ENCODE measurements around the gene ZNF273.
"Not testable (repeated sequence)": the region's sequence is repeated elsewhere in the genome, so short reads cannot be mapped to it uniquely, and the experiment has no call there.

ZNF273 gene

DNA sequence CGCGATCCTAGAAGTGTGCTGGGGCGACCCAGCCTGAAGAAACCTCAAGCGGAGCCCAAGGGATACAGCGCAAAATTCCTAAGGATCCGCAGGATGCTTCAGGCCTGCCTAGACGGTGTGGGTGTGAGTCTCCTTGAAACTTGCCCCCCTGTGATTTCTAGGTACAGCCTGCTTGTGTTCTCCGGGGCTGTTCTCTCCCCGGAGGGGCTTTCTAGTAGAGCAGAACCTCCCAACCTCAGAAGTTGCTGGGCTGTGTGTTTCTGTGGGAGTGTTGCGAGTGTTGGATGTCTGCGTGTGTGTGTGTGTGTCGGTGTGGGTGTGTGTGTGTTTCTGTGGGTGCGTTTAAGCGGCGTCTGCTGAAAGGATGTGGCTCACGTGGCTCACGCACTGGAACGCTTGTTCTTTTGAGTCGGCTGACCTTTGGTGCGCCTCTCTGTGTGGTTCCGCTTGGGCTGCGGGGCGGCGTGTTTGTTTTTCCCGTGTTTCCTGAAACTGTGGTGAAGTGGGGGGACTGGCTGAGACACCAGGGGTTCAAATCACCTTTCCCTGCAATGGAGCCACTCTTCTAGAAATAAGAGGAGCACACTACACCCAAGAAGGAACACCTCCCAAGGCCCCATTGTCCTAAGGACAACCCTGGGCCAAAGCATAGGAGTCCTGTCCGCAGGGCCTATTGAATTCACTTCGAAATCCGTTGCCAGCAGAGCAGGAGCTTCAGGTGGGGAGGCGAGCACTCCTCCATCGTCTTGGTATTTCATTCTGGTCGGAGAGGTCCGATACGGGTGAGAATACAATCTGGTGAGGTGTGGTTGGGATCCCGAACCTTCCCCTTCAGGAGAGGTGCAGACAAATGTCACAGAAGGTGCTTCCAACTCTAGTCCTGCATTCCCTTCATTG is 25.1 kb upstream of the ZNF273 start:
- no peak for DNase-seq

GRCh38 chr7:64878684-64879083 is 24.4 kb upstream of the ZNF273 start:
- DNase-seq = no peak

DNA sequence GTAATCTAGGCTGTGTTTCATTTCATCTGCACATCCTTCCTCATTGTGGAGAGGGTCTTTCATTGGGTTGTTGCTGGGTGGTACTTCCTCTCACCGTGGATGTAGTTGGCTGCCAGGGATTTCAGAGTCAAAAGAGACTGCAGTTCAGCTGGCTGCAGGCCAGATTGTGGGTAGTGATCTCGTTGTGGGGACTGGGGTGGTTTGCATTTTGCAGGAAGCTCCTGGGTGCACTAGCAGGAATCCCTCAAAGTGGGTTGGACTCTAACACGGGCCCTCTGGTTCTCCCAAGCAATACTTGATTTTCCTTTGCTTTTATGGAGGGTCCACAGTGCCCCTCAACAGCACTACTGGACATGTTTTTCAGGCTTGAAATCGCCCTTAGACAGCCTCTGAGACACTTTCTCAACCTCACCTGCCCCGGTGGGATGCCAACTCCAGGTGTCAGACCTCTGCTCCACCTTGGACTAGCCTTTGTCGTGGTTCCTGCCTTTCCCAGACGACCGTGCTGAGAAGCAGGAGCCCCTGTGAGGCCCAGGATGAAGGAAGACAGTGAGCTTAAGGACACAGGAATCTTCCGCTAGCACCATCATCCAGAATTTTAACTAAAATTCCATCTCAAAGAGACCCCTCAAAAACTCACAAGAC is 23.9 kb upstream of the ZNF273 start:
- DNase-seq = no peak

DNA sequence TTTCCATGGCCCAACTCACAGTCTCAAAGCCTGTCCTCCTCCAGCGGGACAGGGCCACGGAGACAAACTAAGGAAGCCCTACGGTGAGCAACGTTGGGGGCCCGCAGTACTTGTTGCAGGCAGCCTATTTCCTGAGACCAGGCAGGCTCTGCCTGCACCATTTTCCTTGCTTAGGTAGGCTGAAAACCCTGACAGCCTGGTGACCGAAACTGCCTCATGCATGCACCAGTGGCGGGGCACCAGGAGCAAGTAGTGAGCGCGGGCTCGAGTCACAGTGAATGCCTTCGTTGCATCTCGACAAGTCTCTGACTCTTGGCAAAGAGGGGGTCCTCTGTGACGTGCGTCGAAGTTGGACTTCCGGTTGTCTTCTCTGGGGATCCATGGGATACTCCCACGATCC is 23.3 kb upstream of the ZNF273 start:
- DNase-seq = no peak

DNA sequence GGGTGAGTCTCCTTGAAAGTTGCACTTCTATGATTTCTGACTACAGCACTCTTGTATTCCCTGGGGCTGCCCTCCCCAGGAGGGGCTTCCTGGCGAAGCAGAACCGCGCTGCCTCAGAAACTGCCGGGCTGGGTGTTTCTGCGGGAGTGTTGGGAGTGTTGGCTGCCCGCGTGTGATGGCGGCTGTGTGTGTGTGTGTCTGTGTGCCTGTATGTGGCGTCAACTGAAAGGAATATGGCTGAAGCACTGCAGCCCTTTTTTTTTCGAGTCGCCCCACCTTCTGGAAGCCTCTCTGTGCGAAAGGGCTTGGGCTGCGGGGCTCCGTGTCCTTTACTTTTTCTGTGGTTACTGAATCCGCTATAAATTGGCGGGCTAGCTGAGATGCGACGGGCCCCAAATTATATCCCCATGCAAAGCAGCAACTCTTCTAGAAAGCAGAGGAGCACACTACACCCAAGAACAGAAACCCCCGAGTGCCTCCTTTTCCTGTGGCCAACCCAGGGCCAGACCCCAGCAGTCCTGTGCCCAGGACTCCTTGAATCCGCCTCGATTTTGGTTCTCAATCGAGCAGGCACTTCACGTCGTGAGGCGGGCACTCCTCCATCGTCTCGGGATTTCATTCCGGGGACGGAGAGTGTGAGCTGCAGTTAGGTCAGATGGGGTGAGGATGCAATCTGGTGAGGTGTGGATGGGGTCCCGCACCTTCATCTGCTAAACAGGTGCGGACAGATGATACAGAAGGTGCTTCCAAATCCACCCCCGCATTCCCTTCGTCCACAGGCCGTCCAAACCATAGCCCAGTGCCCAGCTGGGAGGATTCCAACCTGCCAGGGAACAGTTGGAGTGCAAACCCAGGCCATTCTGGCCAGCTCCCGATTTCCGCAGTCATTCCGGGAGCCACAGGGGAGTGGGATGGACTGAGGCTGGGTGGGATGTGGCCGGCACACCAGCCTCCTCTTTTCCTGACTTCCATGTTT is 22.5 kb upstream of the ZNF273 start:
- DNase-seq = no peak

DNA sequence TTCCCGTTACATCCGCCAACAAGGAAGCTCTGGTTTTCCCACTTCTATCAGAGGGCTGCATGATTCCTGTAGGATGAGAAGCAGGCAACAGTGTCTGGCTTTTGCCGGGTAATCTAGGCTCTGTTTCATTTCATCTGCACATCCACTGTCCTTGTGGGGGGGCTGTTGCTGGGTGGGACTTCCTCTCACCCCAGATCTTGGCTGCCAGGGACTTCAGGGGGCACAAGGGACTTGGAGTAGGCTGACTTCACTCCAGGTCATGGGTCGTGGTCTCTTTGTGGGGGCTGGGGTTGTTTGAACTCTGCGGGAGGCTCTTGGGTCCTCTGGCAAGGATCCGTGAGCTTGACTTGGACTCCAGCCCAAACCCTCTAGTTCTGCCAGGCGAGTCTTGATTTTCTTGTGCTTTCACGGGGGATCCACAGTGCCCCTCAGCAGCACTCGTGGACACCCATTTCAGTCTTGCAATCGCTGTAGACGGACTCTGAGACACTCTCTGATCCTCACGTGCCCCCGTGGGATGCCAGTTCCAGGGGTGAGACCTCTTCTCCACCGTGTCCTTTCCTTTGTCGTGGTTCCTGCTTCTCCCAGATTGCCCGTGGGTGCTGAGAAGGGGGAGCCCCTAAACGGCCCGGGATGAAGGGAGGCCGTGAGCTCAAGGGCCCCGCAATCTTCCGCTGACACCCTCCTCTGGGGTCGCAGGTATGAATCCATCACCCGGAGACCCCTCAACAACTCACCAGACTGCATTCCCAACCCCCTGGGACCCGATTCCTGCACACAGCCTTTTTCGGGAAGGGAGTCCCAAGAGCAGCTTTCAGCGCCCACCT is 21.4 kb upstream of the ZNF273 start:
- DNase-seq = no peak

GRCh38 chr7:64882341-64883112 is 20.5 kb upstream of the ZNF273 start:
- DNase-seq = no peak

DNA sequence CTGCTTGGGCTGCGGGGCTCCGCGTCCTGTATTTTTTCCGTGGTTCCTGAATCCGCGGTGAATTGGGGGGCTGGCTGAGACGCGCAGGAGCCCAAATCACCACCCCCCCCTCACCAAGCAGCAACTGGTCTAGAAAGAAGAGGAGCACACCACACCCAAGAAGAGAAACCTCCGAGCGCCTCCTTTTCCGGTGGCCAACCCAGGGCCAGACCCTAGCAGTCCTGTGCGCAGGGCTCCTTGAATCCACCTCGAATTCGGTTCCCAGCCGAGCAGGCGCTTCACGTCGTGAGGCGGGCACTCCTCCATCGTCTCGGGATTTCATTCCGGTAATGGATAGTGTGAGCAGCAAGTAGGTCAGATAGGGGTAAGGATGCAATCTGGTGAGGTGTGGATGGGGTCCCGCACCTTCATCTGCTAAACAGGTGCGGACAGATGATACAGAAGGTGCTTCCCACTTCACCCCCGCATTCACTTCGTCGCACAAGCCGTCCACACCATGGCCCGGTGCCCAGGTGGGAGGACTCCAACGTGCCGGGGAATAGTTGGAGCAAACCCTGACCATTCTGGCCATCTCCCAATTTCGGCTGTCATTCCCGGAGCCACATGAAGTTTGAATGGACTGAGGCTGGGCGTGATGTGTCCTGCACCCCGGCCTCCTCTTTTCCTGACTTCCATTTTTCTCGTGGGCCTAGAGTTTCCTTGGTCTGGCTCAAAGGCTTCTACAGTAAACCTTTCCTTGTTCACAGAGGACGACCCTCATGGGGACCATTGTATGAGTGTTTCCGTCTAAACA is 19.8 kb upstream of the ZNF273 start:
- no peak for DNase-seq

DNA sequence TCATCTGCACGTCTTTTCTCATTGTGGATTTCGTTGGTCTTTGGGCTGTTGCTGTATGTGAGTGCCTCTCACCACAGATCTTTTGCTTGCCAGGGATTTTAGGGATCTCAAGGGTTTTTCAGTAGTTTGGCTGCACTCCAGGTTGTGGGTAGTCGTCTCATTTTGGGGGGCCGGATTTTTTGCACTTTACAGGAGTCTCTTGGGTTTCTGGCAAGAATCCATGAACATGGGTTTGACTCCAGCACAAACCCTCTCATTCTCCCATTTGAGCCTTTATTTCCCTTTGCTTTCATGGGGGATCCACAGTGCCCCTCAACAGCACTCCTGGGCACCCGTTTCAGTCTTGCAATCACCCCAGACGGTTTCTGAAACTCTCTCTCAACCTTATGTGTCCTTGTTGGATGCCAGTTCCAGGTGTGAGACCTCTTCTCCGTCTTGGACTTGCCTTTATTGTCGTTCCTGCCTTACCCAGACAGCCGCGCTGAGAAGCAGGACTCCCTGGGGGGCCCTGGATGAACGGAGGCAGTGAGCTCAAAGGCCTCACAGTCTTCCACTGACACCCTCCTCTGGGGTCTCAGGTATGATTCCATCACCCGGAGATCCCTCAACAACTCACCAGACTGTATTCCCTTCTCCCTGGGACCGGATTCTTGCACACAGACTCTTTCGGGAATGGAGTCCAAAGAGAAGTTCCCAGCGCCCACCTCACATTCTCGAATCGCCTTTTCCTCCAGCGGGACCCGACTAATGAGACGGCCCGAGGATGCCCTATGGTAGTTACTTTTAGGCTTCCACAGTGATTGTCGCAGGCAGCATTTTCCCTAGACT is 18.8 kb upstream of the ZNF273 start:
- DNase-seq = no peak

DNA sequence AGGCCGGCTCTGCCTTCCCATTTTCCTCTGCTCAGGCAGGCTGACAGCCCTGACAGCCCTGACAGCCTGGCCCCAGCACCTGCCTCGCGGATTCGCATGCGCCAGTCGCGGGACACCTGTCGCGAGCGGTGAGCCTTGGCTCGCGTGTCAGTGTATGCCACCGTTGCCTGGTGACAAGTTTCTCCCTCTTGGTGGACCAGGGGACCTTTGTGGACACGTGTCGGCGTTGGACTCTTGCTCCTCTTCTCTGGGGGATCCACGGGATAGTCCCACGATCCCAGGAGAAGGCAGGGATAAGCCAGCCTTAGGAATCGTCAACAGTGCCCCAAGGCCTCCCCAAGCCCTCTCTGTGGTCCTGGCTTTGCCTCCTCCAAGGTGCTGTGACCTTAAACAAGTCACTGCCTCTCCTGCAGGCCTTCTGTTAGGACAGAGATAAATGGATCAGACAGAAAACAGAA is 18.1 kb upstream of the ZNF273 start:
- DNase-seq = no peak

GRCh38 chr7:64885520-64886240 is 17.4 kb upstream of the ZNF273 start:
- no peak for DNase-seq

DNA sequence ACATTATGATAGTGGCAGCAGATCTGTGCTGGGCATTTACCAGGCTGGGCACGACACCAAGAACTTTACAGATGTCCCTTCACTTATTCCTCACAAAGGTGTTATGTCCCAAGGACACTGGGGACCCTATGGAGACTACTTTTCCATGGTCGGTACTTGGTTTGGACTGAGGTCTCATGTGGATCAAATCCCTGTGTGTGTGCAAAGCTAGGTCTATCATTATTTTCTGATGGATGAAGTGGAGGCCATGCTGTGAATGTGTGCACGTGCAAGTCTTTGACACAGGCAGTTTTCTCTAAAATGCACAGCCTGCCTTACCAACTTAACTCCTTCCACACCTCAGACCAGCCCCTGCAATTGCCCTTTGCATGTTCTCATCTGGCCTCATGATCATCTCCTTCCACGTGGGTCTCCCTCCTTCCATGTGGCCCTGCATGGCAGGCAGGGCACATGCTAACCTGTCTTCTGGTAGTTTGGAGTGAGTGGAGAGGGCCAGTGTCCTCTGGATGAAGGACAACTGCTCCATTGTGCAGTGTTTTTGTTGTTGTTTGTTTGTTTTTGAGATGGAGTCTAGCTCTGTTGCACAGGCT is 16.0 kb upstream of the ZNF273 start:
- no peak for DNase-seq

- DNase-seq = no peak
These were observed 15.1 kb upstream of the ZNF273 start for GRCh38 chr7:64887756-64888508.

GRCh38 chr7:64888561-64888900 is 14.5 kb upstream of the ZNF273 start:
- DNase-seq = no peak

DNA sequence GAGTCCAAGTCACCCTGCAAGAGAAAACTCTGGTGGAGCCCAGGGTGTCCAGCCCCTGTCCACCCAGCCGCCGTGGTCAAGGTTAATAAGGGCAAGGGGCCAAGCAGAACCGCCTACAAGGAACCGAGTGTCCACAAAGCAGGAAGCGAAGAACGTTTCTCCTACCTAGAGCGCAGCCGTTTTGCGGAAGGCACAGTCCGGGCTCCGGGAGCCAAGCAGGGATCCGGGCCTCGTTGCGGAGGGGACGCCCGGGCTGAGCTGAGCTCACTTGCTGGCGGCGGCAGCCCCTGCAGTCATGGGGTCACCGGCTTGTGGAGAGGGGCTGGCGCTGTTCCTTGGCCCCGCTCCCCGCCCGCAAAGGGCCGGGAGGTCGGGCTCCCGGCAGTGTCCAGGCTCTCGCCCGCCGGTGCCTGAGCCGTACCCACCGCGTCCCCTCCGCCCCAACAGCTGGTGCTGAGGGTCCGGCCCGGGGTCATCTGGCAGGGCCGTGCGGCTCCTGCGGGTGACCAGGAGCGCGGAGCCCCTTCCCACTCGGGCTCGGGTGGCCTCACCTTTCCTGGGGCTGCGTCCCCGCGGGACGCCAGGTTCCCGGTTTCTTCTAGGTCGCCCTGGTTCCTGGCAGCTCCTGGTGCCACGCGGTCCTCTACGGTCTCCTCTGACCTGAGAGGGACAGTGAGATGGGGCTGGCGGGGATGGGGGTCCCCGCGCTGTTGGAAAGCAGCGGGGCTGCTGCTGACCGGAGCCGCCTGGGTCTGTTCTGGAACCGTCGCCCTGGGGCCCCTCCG is 14.0 kb upstream of the ZNF273 start:
- DNase-seq = no peak

- DNase-seq = no peak
These were observed 13.3 kb upstream of the ZNF273 start for GRCh38 chr7:64889686-64890162.

- not testable (repeated sequence) for DNase-seq
These were observed 12.8 kb upstream of the ZNF273 start for GRCh38 chr7:64890273-64890672.
